Activated CD4-positive, alpha-beta T cell treated with anti-CD3 and anti-CD28 coated beads for 36 hours (primary cell): ENCODE data around the gene MYOM3. TPM values are rescaled to one million over a fixed set of nuclear protein-coding genes. Genes with fewer than 3 reads are reported as not detected.

Source experiments
- ATAC-seq: fragments of 200-7000 bp; cut with Tn5 transposase; one replicate; pipeline ENCODE4 v1.10.0; 2021; ENCODE audit warnings: mild to moderate bottlenecking, moderate library complexity
- CTCF ChIA-PET: fragments of 350-600 bp; sonication (Branson Sonifier 250); formaldehyde crosslinking; loops from one replicate; lab custom pipeline; 2021; ENCODE audit warnings: antibody characterized with exemption; lab: Charles Lee
- POLR2A ChIA-PET: fragments of 350-600 bp; sonication (Branson Sonifier 250); formaldehyde crosslinking; loops from one replicate; lab custom pipeline; 2021; ENCODE audit warnings: antibody characterized with exemption, inconsistent platforms; lab: Charles Lee
- DNase-seq: peaks from one replicate; pipeline ENCODE4 v3.0.0-alpha.2; 2020
- H3K27ac Mint-ChIP-seq: one replicate; pipeline ENCODE4 v1.8.0; 2021; ENCODE audit warnings: mixed read lengths
- H3K27me3 Mint-ChIP-seq: one replicate; pipeline ENCODE4 v1.8.0; 2021; ENCODE audit warnings: mixed read lengths
- H3K36me3 Mint-ChIP-seq: one replicate; pipeline ENCODE4 v1.8.0; 2021; ENCODE audit warnings: low read depth, mixed read lengths
- H3K4me1 Mint-ChIP-seq: one replicate; pipeline ENCODE4 v1.8.0; 2021; ENCODE audit warnings: mixed read lengths
- H3K4me3 Mint-ChIP-seq: one replicate; pipeline ENCODE4 v1.8.0; 2021; ENCODE audit warnings: mild to moderate bottlenecking, moderate library complexity, mixed read lengths
- H3K9me3 Mint-ChIP-seq: one replicate; pipeline ENCODE4 v1.8.0; 2021; ENCODE audit warnings: low read depth, mixed read lengths
- intact Hi-C, 2 experiments: fragments of 100-400 bp; cut with DNase I in 1 of 2; cut with micrococcal nuclease in 1 of 2; formaldehyde crosslinking; loops; one replicate each; pipeline versions ENCODE4 v1.14.2 to v1.15.1; 2022 to 2024; cut with DNase I, micrococcal nuclease
- total RNA-seq, 2 experiments: library from RNA; stranded (reverse); gene quantifications; one replicate each; pipeline ENCODE4 v1.2.3, GENCODE V29; 2021

Gene MYOM3
- total RNA-seq = not detected

DNA sequence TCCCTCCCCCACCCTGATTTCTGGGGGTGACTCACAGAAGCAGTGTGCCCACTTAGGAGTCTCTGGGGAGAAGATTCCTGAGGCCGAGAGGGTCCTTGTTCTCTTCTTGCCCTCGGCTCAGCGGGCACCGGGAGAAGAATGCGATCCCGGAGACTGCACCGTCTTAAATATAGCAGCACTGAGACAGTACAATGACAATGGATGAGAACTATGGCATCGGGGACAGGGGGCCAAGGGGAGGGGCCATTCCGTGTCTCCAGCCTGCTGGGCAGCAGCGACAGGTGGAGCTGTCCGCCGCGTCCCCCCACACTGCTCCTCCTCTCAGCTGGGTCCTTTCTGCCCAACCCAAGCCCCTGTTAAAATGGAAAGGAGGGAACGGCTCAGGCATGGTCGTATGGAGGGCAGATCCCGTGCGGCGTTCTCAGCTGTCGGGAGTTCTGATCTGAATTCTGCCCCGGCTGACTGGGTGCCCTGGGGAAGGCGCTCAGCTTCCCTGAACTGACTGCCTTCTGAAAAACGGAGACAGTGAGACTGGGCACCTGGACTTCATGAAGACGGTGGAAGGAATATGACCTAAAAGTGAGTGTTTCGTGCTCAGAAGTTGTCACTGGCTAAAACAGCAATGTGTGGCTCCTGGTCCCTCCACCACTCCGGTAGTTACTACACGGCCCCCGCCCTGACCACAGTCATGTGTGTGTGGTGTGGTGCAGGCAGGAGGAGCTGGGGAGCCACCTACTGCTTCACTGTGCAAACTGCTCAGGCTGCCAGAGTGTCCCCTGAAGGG lies at the start of gene MYOM3:
Gene MYOM3, minus strand, starts transcription at position 140 of the 784 bp plus-strand sequence. CDS start 3,499 bp downstream, outside the sequence.
- Mint-ChIP-seq H3K4me3 (no peak within 1 kb of the TSS), H3K36me3 (no peaks in the 10 kb centered on the region), H3K4me1 (peaks cover 9% of the 10 kb centered on the region), H3K27ac (no peak within 1 kb of the TSS), H3K27me3 (peaks cover 13% of the 10 kb centered on the region), H3K9me3 (no peaks in the 10 kb centered on the region)
- DNase-seq = peak; percentile 82
- intact Hi-C loops = loop anchor here (1.0 kb wide), 2 partner anchors 41 to 42 kb away; no protein-coding TSS in a partner anchor
- ATAC-seq = peak; percentile 97
- CTCF ChIA-PET = interaction anchor here (0.5 to 2.2 kb wide), 4 partner anchors 41 to 341 kb away, joined by 3 to 9 read pairs (median 4); no protein-coding TSS in a partner anchor
- POLR2A ChIA-PET = no interaction called here

DNA sequence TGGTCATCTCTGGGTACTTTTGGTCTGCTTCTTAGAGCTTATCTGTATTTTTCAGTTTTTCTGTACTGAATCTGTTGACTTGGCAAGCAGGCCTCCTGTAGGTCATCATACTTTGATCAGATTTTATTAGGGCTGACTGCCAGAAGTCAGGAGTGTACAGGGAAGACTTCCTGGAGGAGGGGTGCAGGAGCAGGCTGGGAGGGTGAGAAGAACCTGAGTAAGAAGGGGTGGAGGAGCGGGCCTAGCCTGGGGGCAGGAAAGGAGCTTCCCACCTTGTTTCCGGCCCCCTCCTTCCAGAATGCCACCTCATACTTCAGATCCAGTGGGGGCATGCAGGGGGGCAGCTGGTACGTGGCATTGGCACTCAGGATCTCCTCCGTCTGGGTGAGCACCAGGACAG lies 49.3 kb upstream of the MYOM3 start:
- ATAC-seq (no peak), DNase-seq (no peak)
- Mint-ChIP-seq H3K4me3 (no peak overlapping the region), H3K36me3 (peaks cover 12% of the 10 kb centered on the region), H3K27me3 (no peaks in the 10 kb centered on the region), H3K9me3 (no peaks in the 10 kb centered on the region), H3K4me1 (no peaks in the 10 kb centered on the region), H3K27ac (no peak overlapping the region)
- POLR2A ChIA-PET = interaction anchor here (0.6 kb wide), 1 partner anchor 23 kb away, joined by 4 read pairs; no protein-coding TSS in a partner anchor
- CTCF ChIA-PET = interaction anchor here (0.6 to 1.9 kb wide), 2 partner anchors 9 to 149 kb away, joined by 3 to 7 read pairs; no protein-coding TSS in a partner anchor
- intact Hi-C loops = no loop called here

DNA sequence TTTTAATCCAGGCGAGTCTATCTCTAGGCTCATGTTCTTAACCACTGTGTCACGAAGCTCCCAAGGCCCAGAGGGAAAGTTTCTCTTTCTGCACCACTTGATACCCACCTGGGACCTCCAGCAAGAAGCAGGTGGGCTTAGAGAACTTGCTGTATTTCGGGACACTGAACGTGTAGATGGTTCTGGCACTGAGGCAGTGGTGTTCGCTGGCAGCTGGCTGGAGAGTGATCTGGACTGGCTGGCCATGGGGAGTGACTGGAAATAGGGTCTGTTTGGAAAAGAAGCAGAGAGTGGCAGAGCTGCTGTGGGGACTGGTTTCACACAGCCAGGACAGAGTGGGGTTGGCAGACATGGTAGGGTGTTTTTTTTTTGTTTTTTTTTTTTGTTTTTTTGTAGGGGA lies 47.4 kb upstream of the MYOM3 start:
- no peaks in the 10 kb centered on the region for H3K4me1 Mint-ChIP-seq
- no peak for ATAC-seq
- intact Hi-C loops = no loop called here

DNA sequence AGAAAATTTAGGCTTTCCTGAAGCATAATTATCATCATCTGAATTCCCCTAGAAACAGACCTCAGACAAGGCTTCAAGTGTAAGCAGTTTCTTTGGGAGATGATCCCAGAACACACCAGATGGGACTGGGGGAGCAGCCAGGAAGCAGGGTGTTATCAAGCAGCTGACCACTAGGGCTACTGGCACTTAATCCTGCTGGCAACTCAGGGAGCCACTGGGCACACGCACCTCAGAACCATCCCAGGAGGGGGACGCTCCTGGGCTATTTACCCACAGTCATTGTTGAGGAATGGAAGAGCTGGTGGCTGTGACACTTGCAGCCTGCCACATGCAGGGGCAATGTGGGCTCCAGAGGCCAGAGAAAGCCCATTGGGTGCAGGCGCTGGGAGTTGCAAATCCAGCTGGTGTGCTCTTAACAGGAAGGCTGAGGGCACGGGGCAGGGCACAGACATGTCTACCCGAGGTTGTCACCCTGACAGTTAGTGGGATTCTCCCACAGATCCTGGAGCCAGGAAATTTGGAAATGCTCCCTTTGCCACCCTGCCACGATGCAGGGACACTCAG lies 46.1 kb upstream of the MYOM3 start:
- ChIA-PET CTCF (interaction anchor here (0.5 to 1.2 kb wide), 5 partner anchors 14 to 366 kb away, joined by 3 read pairs; no protein-coding TSS in a partner anchor), POLR2A (no interaction called here)
- H3K9me3 Mint-ChIP-seq = no peaks in the 10 kb centered on the region
- peak overlapping the region; percentile 19 for H3K27ac Mint-ChIP-seq
- no peak for ATAC-seq
- H3K27me3 Mint-ChIP-seq = no peaks in the 10 kb centered on the region
- intact Hi-C loops = no loop called here
- no peaks in the 10 kb centered on the region for H3K4me1 Mint-ChIP-seq
- no peak for DNase-seq
- H3K4me3 Mint-ChIP-seq = no peak overlapping the region
- H3K36me3 Mint-ChIP-seq = peaks cover 8% of the 10 kb centered on the region

More for the DNA sequence above, 47.4 kb upstream of the MYOM3 start:
- POLR2A ChIA-PET = no interaction called here
- H3K36me3 Mint-ChIP-seq = peaks cover 8% of the 10 kb centered on the region
- H3K4me3 Mint-ChIP-seq = no peak overlapping the region
- no peak for DNase-seq
- CTCF ChIA-PET = interaction anchor here (0.7 to 0.9 kb wide), 2 partner anchors 10 to 40 kb away, joined by 4 to 5 read pairs; no protein-coding TSS in a partner anchor
- no peak overlapping the region for H3K27ac Mint-ChIP-seq
- H3K9me3 Mint-ChIP-seq = no peaks in the 10 kb centered on the region
- H3K27me3 Mint-ChIP-seq = no peaks in the 10 kb centered on the region

DNA sequence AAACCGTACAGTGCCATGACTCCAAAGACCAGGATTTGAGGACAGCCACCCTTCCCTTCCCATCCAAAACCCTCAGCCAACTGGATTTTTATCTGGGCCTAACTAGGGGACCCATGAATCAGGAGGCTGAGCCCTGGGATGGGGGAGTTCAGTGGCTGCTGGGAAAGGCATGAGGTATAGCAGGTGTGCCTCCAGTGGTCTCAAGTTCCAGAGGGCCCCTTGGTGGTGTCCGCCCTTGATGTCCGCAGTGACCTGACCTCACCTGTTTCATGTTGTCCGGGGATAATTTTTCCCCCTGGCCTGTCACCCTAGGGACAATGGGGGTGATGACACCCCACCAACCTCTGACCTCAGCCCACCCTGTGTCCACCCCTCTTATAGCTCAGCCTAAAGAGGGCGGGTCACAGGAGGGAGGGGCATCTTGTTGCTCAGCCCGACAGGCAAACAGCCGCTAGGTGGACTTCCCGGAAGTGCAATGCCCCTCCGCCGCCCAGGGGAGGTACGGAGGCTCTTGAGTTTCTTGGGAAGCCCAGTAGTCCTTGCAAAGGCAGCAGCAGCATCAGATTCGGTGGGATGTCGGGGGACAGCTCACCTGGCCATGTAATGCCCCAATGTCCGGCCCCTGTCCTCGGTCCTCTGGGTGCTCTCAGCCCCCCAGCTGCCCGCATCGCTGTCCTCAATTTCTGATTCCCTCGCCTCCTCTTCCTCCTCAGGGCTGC lies 44.8 kb upstream of the MYOM3 start:
- Mint-ChIP-seq H3K36me3 (peaks cover 8% of the 10 kb centered on the region), H3K27me3 (peaks cover 4% of the 10 kb centered on the region), H3K9me3 (no peaks in the 10 kb centered on the region), H3K27ac (no peak overlapping the region), H3K4me1 (no peaks in the 10 kb centered on the region), H3K4me3 (no peak overlapping the region)
- ChIA-PET POLR2A (interaction anchor here (0.5 kb wide), 1 partner anchor 32 kb away, joined by 3 read pairs; no protein-coding TSS in a partner anchor), CTCF (interaction anchor here (2.2 kb wide), 1 partner anchor 235 kb away, joined by 7 read pairs; no protein-coding TSS in a partner anchor)
- no peak for ATAC-seq
- intact Hi-C loops = no loop called here
- no peak for DNase-seq

DNA sequence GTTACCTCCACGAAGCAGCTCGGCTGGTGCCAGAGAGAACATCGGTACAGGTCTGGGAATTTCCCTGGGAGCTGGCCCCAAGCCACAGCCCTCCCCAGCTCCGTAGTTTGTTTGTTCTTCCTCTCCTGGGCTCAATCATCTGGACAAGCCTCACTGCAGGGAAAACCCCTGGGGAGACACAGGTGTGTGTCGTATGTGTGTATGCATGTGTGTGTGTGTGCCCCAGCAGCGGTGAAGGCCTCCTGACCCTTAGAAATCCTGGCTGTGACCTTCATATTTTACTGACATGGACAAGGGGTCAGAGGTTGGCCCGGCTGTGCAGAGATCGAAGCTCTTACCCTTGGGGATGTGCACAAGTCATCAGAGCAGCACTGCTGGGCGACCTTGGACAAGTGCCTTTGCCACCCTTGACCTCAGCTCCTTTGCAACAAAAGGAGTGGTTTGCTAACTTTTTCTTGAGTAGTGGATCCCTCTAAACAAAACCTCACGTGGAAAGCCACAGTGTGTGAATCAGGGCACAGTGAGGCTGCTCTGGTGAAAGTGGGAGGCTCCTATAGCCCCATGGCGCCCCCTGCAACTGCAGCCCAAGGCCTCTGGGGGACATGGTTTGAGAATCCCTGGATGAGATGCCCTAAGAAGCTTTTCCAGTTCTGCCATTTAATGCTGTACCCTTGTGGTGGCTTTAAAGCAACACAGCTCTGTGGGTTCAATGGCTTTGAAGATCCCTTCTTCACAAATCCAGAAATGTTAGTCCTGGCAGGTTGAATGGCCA lies 43.3 kb upstream of the MYOM3 start:
- H3K9me3 Mint-ChIP-seq = no peaks in the 10 kb centered on the region
- DNase-seq = peak; percentile 18
- CTCF ChIA-PET = interaction anchor here (0.7 to 2.2 kb wide), 8 partner anchors 10 to 239 kb away, joined by 3 to 7 read pairs (median 3); no protein-coding TSS in a partner anchor
- ATAC-seq = no peak
- peaks cover 16% of the 10 kb centered on the region for H3K27me3 Mint-ChIP-seq
- no peak overlapping the region for H3K27ac Mint-ChIP-seq
- intact Hi-C loops = no loop called here
- POLR2A ChIA-PET = no interaction called here
- H3K4me1 Mint-ChIP-seq = peaks cover 12% of the 10 kb centered on the region
- H3K4me3 Mint-ChIP-seq = no peak overlapping the region
- H3K36me3 Mint-ChIP-seq = peaks cover 8% of the 10 kb centered on the region

DNA sequence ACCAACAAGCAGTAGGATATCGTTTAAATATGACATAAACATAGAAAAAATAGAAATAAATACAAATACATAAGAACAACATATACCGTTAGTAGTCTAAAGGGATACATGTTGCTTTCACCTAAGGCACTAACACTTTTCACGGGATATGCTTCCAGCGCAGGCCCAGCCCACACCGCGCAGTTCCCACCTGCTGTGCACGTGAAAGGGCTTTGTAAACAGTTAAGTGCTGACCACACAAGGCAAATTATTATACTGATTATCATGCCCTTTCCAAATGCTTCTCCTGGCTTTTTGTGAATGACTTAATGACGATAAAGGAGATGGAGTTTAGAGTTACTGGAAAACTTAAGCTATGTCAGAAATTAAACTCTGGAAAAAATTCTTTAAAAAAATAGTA lies 42.3 kb upstream of the MYOM3 start:
- Mint-ChIP-seq H3K4me3 (no peak overlapping the region), H3K36me3 (peaks cover 8% of the 10 kb centered on the region), H3K27ac (no peak overlapping the region), H3K4me1 (peaks cover 19% of the 10 kb centered on the region), H3K27me3 (peaks cover 16% of the 10 kb centered on the region), H3K9me3 (no peaks in the 10 kb centered on the region)
- ChIA-PET CTCF (interaction anchor here (0.6 to 3.0 kb wide), 8 partner anchors 10 to 862 kb away, joined by 3 to 20 read pairs (median 4); partner anchors contain the start of gene IFNLR1), POLR2A (interaction anchor here (0.6 kb wide), 1 partner anchor 486 kb away, joined by 5 read pairs; no protein-coding TSS in a partner anchor)
- no peak for DNase-seq
- intact Hi-C loops = no loop called here
- no peak for ATAC-seq

DNA sequence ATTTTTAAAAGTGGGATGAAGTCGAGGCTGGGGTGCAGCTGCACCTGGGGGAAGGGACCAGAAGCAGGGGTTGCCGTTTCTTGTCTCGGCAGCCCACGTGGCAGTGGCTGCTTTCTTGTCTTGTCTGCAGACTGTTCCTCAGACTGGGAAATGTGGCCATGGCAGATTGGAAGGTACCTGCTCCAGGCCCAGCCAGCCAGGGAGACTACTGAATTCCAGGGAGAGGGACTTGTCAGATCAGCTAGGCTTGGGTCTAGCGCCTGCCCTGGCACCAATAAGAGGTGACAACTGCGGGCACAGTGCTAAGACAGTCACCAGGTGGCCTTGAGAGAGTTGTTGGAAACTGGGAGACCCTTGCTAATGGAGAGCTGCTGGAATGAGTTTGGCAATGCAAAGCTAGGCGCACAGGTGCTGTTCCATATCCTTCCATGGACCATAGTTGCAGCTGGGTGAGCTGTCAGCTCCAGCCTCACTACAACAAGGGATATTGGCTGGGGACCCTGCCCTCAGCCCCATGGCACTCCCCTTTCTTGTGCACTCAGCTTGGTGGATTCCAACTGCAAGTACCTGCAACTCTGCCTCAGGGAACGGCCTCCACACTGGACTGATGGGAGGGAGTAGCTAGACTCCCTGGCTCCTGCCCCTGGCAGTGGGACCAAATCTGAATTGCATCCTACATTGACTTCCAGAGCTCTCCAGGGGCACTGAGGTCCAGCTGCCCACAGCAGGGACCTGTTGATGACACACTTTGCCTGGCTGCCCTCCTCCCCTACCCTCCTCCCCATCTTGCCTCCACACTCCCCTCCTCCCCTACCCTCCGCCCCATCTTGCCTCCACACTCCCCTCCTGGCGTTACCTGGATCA lies 40.9 kb upstream of the MYOM3 start:
- Mint-ChIP-seq H3K36me3 (peaks cover 5% of the 10 kb centered on the region), H3K4me1 (peaks cover 19% of the 10 kb centered on the region), H3K4me3 (no peak overlapping the region), H3K9me3 (no peaks in the 10 kb centered on the region), H3K27me3 (peaks cover 16% of the 10 kb centered on the region), H3K27ac (no peak overlapping the region)
- no peak for DNase-seq
- no peak for ATAC-seq
- POLR2A ChIA-PET = interaction anchor here (0.6 kb wide), 1 partner anchor 1276 kb away, joined by 4 read pairs; no protein-coding TSS in a partner anchor
- CTCF ChIA-PET = interaction anchor here (0.5 to 3.3 kb wide), 8 partner anchors 8 to 289 kb away, joined by 3 to 20 read pairs (median 4); partner anchors contain the start of gene IFNLR1
- intact Hi-C loops = no loop called here

DNA sequence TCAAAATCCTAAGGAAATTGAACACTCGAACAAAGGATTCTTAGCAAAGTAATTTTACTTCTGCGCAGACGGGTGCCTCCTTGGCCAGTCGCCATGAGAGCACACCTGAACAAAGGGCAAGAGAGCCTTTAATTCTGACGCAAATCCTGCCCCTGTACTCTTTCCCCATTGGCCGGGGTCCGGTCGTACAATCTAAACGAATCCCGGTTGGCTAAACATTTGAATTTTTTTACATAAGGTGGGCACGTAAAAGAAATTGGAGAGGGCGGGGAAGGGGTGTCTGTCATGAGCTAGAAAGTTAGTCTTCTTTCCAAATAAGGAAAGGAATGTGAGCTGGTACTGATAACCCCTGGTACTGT lies 39.2 kb upstream of the MYOM3 start:
- H3K27ac Mint-ChIP-seq = no peak overlapping the region
- ATAC-seq (no peak), DNase-seq (no peak)
- H3K27me3 Mint-ChIP-seq = peaks cover 18% of the 10 kb centered on the region
- intact Hi-C loops = loop anchor here in 1 of 2 experiments (2.0 kb wide), 3 partner anchors 36 to 80 kb away; partner anchors contain the start of gene IFNLR1
- no peaks in the 10 kb centered on the region for H3K9me3 Mint-ChIP-seq
- H3K4me1 Mint-ChIP-seq = peaks cover 19% of the 10 kb centered on the region
- peaks cover 2% of the 10 kb centered on the region for H3K36me3 Mint-ChIP-seq
- no peak overlapping the region for H3K4me3 Mint-ChIP-seq
- POLR2A ChIA-PET = interaction anchor here (1.9 kb wide), 1 partner anchor 241 kb away, joined by 7 read pairs; no protein-coding TSS in a partner anchor
- CTCF ChIA-PET = interaction anchor here (0.6 to 3.3 kb wide), 18 partner anchors 10 to 894 kb away, joined by 3 to 53 read pairs (median 4); no protein-coding TSS in a partner anchor
